Right lobe of liver (tissue), 6 donors: ENCODE results near the gene TRAPPC12. TPM values are rescaled to one million over a fixed set of nuclear protein-coding genes. Genes with fewer than 3 reads are reported as not detected.

ENCODE experiments used
- ATAC-seq, 4 donors: fragments of 200-7000 bp; cut with Tn5 transposase; one replicate each; pipeline ENCODE4 v1.9.1; 2020; ENCODE audit warnings: mild to moderate bottlenecking in 4 of 4, moderate library complexity in 4 of 4
- DNase-seq, 3 donors: peaks; one replicate each; pipeline ENCODE4 v3.0.0-alpha.2; 2020
- H3K27ac ChIP-seq, 3 donors: fragments of 200-600 bp; one replicate each; pipeline ENCODE4 v1.8.0; 2022
- H3K27me3 ChIP-seq, 2 donors: fragments of 200-600 bp; one replicate each; pipeline ENCODE4 v1.8.0; 2022
- H3K36me3 ChIP-seq, 4 donors: fragments of 200-600 bp; sonication (generic) in 1 of 4; one replicate each; pipeline versions ENCODE4 v1.5.1 to v1.8.0; 2017 to 2022; ENCODE audit warnings: control low read depth in 1 of 4
- H3K4me1 ChIP-seq, 4 donors: fragments of 200-600 bp; sonication (generic) in 1 of 4; one replicate each; pipeline versions ENCODE4 v1.5.1 to v1.8.0; 2017 to 2022; ENCODE audit warnings: control low read depth in 1 of 4
- H3K4me3 ChIP-seq, 3 donors: fragments of 200-600 bp; one replicate each; pipeline ENCODE4 v1.8.0; 2022
- H3K9me3 ChIP-seq, 4 donors: fragments of 200-600 bp; sonication (generic) in 1 of 4; one replicate each; pipeline versions ENCODE4 v1.5.1 to v1.8.0; 2017 to 2022; ENCODE audit warnings: control low read depth in 1 of 4
- POLR2A ChIP-seq: fragments of 450-650 bp; IDR thresholded peaks from one replicate; pipeline ENCODE4 v1.6.1; 2017; ENCODE audit warnings: antibody characterized with exemption, mild to moderate bottlenecking
- WGBS: methylation state at CpG from one replicate; pipeline ENCODE4 v1.1.6; 2018; ENCODE audit warnings: low coverage, low lambda C conversion rate; ENCODE audit not compliant: insufficient coverage; ENCODE audit errors: missing lambda C conversion rate; 5-methylcytosine and 5-hydroxymethylcytosine counted together
- intact Hi-C, 2 donors: fragments of 100-400 bp; cut with DNase I; formaldehyde crosslinking; loops; one replicate each; pipeline versions ENCODE4 v1.11.2 to v1.14.1; 2022
- total RNA-seq, 6 experiments: library from RNA; depleted of rRNA in 2 of 6; stranded (reverse); fragments of >200 nt in 2 of 6; fragmentation: NEBNext Ultra II Directional in 3 of 6; extraction: Animal tissue kit (Norgen Biotek cat#: 25700) in 3 of 6; gene quantifications; one replicate each; pipeline versions ENCODE4 v1.1.0 to v1.2.4, GENCODE V29; 2016 to 2023
- TF ChIP-seq, protein P1 (sequence below), 4 donors: fragments of 200-600 bp in 3 of 4; fragments of 450-650 bp in 1 of 4; IDR thresholded peaks; one replicate each; pipeline versions ENCODE4 v1.5.1 to v1.8.0; 2016 to 2022; ENCODE audit warnings: antibody characterized with exemption in 4 of 4, mild to moderate bottlenecking in 2 of 4
- donor health status: DM: no; HTN: yes; CAD: no.
- donor health status: DM: no; HTN: no; CAD: no.
- donor health status: DM: no; HTN: no; CAD: no.
- donor health status: DM: no; HTN: yes; CAD: no.
- donor health status: DM: no; HTN: yes; CAD: no.

TRAPPC12 gene
- total RNA-seq, 6 experiments from 2014 or later: 39.2 to 92.4 (median 47.8) TPM

DNA sequence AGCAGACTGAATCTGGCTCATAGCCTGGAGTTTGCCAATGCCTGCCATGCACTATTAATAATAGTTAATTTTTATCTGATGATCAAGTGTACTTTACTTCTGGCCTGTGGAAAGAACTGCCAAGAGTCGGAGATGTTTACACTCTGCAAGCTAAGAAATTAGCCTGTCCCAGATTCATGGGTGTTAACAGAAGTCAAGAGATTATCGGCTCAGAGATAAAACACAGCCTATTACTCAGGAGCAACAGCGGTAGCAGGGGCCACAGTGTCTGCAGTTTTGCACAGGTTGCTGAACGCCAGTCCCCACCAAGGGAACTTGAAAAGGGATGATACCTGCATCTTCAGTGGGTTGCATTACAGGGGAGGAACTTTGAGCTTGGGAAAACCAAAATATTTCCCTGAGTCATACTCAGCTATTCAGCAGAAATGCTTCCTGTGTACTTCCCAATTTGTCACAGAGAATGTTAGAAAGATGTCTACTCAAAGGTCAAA is 144.1 kb downstream of the TRAPPC12 start:
- intact Hi-C loops: no loop called here
- no peaks in the 10 kb centered on the region for H3K9me3 ChIP-seq
- H3K36me3 ChIP-seq: no peaks in the 10 kb centered on the region
- TF ChIP-seq, protein P1, sequence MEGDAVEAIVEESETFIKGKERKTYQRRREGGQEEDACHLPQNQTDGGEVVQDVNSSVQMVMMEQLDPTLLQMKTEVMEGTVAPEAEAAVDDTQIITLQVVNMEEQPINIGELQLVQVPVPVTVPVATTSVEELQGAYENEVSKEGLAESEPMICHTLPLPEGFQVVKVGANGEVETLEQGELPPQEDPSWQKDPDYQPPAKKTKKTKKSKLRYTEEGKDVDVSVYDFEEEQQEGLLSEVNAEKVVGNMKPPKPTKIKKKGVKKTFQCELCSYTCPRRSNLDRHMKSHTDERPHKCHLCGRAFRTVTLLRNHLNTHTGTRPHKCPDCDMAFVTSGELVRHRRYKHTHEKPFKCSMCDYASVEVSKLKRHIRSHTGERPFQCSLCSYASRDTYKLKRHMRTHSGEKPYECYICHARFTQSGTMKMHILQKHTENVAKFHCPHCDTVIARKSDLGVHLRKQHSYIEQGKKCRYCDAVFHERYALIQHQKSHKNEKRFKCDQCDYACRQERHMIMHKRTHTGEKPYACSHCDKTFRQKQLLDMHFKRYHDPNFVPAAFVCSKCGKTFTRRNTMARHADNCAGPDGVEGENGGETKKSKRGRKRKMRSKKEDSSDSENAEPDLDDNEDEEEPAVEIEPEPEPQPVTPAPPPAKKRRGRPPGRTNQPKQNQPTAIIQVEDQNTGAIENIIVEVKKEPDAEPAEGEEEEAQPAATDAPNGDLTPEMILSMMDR (IDR thresholded peaks at IDR 0.05): no peak
- TF ChIP-seq POLR2A: no peak
- H3K4me3 ChIP-seq: no peak overlapping the region
- DNase-seq (no peak), ATAC-seq (peak in 2 of 4 donors; percentile 3 to 10)
- H3K27ac ChIP-seq: peak overlapping the region; percentile 45 to 67 (median 48)
- WGBS: 15% methylated on average over 4 of the region's 4 CpGs
- H3K4me1 ChIP-seq: peaks cover 0 to 52% (median 16%) of the 10 kb centered on the region in 4 donors
- H3K27me3 ChIP-seq: no peaks in the 10 kb centered on the region

- 98% methylated on average over 6 of the region's 22 CpGs for WGBS
Observed at GRCh38 chr2:3526871-3527270, 147.4 kb downstream of the TRAPPC12 start.

GRCh38 chr2:3527886-3528785 is 148.6 kb downstream of the TRAPPC12 start:
- 87% methylated on average over 4 of the region's 40 CpGs for WGBS
- no peaks in the 10 kb centered on the region for H3K36me3 ChIP-seq
- ATAC-seq (peak in 2 of 4 donors; percentile 48 to 60), DNase-seq (peak in 2 of 3 donors; percentile 69 to 74)
- H3K4me1 ChIP-seq: peaks cover 0 to 32% (median 11%) of the 10 kb centered on the region in 4 donors
- H3K27ac ChIP-seq: no peak overlapping the region
- TF ChIP-seq, protein P1 (IDR thresholded peaks at IDR 0.05): no peak
- no peak for TF ChIP-seq POLR2A
- intact Hi-C loops: no loop called here
- H3K4me3 ChIP-seq: no peak overlapping the region
- H3K9me3 ChIP-seq: no peaks in the 10 kb centered on the region
- H3K27me3 ChIP-seq: no peaks in the 10 kb centered on the region

More at GRCh38 chr2:3526871-3527270, 147.4 kb downstream of the TRAPPC12 start:
- H3K27me3 ChIP-seq: no peaks in the 10 kb centered on the region
- no peak for TF ChIP-seq POLR2A
- TF ChIP-seq, protein P1 (IDR thresholded peaks at IDR 0.05): no peak
- no peaks in the 10 kb centered on the region for H3K9me3 ChIP-seq
- peaks cover 0 to 36% (median 16%) of the 10 kb centered on the region in 4 donors for H3K4me1 ChIP-seq
- intact Hi-C loops: no loop called here
- no peak overlapping the region for H3K27ac ChIP-seq
- no peak for DNase-seq
- ATAC-seq: no peak
- no peak overlapping the region for H3K4me3 ChIP-seq
- H3K36me3 ChIP-seq: no peaks in the 10 kb centered on the region

Other genes with a start within 250 kb of the TRAPPC12 start
- gene EIPR1, start 1.9 kb upstream of the TRAPPC12 start, total RNA-seq: 10 to 100 TPM in 4 of 6 experiments, 1 to 10 TPM in 2; 6.8 to 40.6 (median 11.6) TPM
- gene ADI1, start 139.8 kb downstream of the TRAPPC12 start, total RNA-seq: 100 to 1,000 TPM; 165 to 470 (median 246) TPM
- gene RNASEH1, start 178.6 kb downstream of the TRAPPC12 start, total RNA-seq: 10 to 100 TPM in 3 of 6 experiments, 1 to 10 TPM in 3; 8.3 to 12.2 (median 10.0) TPM
- gene RPS7, start 195.6 kb downstream of the TRAPPC12 start, total RNA-seq: 1,000 to 10,000 TPM in 2 of 6 experiments, 100 to 1,000 TPM in 4; 366 to 1,499 (median 423) TPM
- gene COLEC11, start 215.4 kb downstream of the TRAPPC12 start, total RNA-seq: 10 to 100 TPM; 25.2 to 58.6 (median 41.1) TPM